Heart left ventricle (tissue), 16 donors: ENCODE results near the gene RNF32. TPM values are rescaled to one million over a fixed set of nuclear protein-coding genes. Genes with fewer than 3 reads are reported as not detected.

Experiments
- ATAC-seq, 4 donors: fragments of 200-7000 bp; cut with Tn5 transposase; one replicate each; pipeline ENCODE4 v1.9.1; 2020 to 2022; ENCODE audit warnings: moderate library complexity in 4 of 4, mild to moderate bottlenecking in 3 of 4, moderate number of reproducible peaks in 1 of 4
- DNase-seq, 5 donors: peaks; one replicate each; pipeline ENCODE4 v3.0.0-alpha.2; 2020
- H3K27ac ChIP-seq, 12 donors: fragments of 200-600 bp; sonication (generic) in 4 of 12; one replicate each; pipeline versions ENCODE4 v1.5.0 to v1.8.0; 2016 to 2022; ENCODE audit warnings: mild to moderate bottlenecking in 2 of 12
- H3K27me3 ChIP-seq, 9 donors: fragments of 200-600 bp; sonication (generic) in 2 of 9; one replicate each; pipeline versions ENCODE4 v1.5.1 to v1.8.0; 2016 to 2022; ENCODE audit warnings: mild to moderate bottlenecking in 3 of 9
- H3K36me3 ChIP-seq, 9 donors: fragments of 200-600 bp; sonication (generic) in 2 of 9; one replicate each; pipeline versions ENCODE4 v1.5.0 to v1.8.0; 2018 to 2022; ENCODE audit warnings: mild to moderate bottlenecking in 2 of 9
- H3K4me1 ChIP-seq, 12 donors: fragments of 200-600 bp; sonication (generic) in 4 of 12; one replicate each; pipeline versions ENCODE4 v1.5.0 to v1.8.0; 2016 to 2022; ENCODE audit warnings: mild to moderate bottlenecking in 3 of 12
- H3K4me3 ChIP-seq, 12 donors: fragments of 200-600 bp; sonication (generic) in 4 of 12; one replicate each; pipeline versions ENCODE4 v1.5.0 to v1.8.0; 2017 to 2022; ENCODE audit warnings: mild to moderate bottlenecking in 9 of 12, moderate library complexity in 4 of 12
- H3K9me3 ChIP-seq, 12 donors: fragments of 200-600 bp; sonication (generic) in 4 of 12; one replicate each; pipeline versions ENCODE4 v1.5.0 to v1.8.0; 2016 to 2022; ENCODE audit warnings: mild to moderate bottlenecking in 1 of 12
- POLR2A ChIP-seq, 2 donors: fragments of 450-650 bp; IDR thresholded peaks; one replicate each; pipeline ENCODE4 v1.6.1; 2017; ENCODE audit warnings: antibody characterized with exemption in 2 of 2, mild to moderate bottlenecking in 2 of 2, moderate library complexity in 2 of 2
- WGBS, 4 donors: extraction: QIAGEN DNeasy Blood & Tissue Kit in 2 of 4; methylation state at CpG; one replicate each; pipeline versions ENCODE4 v1.1.5 to v1.1.7; 2013 to 2018; 5-methylcytosine and 5-hydroxymethylcytosine counted together
- intact Hi-C, 10 donors: fragments of 100-400 bp; cut with DNase I; formaldehyde crosslinking; loops; one replicate each; pipeline versions ENCODE4 v1.11.1 to v1.14.2; 2022
- long read RNA-seq, 3 donors: library from polyadenylated mRNA; unstranded; transcript quantifications; one replicate each; pipeline ENCODE4 v2.0.0, GENCODE V29; 2020 to 2021
- polyA plus RNA-seq, 2 donors: library from polyadenylated mRNA; stranded (reverse); fragments of 200-250 nt; gene quantifications; one replicate each; pipeline ENCODE4 v1.2.3, GENCODE V29; 2013
- total RNA-seq, 9 donors: library from RNA; depleted of rRNA in 2 of 9; stranded (reverse); fragments of >200 nt in 2 of 9; fragmentation: NEBNext Ultra II Directional in 3 of 9; extraction: Animal tissue kit (Norgen Biotek cat#: 25700) in 3 of 9; gene quantifications; one replicate each; pipeline versions ENCODE4 v1.1.0 to v1.2.4, GENCODE V29; 2016 to 2023
- TF ChIP-seq, protein P1 (sequence below), 12 donors: fragments of 200-600 bp; sonication (generic) in 4 of 12; IDR thresholded peaks; one replicate each; pipeline versions ENCODE4 v1.5.0 to v1.8.0; 2018 to 2022; ENCODE audit warnings: antibody characterized with exemption in 12 of 12, mild to moderate bottlenecking in 5 of 12
- donor health status: ischemic (EF 13 %, LVEDD 7.1; RV severe dilation, severe dysfunction).
- donor health status: healthy with polysubstance abuse.
- donor health status: DM: no; HTN: yes; CAD: no.
- donor health status: DM: no; HTN: no; CAD: no.
- donor health status: ischemic (EF 25% LVEDD 6.9; RV normal size, moderate dysfunction).
- donor health status: ischemic (EF 25% LVEDD 5.7; RV mildly dilated, moderate dysfunction).
- donor health status: healthy.
- donor health status: DM: yes; HTN: yes; CAD: no.
- donor health status: ischemic (EF 35%, LVEDD 5.7; RV mildly dilated, moderate dysfunction).
- donor health status: nonischemic (EF 11% LVEDD 7.7; RV severe dilation, severe dysfunction).
- donor health status: DM: yes; HTN: yes; CAD: no.
- donor health status: PGD.
- donor health status: ischemic (EF 29% LVEDD 5.4; RV normal size, mild dysfunction).
- donor health status: nonischemic (EF 23%, LVEDD 6.1; RV moderate dilation, normal function).

Gene RNF32
- total RNA-seq = under 1 TPM in 5 of 9 donors, not detected in 4; 0.30 to 0.75 (median 0.35) TPM
- polyA plus RNA-seq = under 1 TPM; 0.19 TPM
- long read RNA-seq, donor 1 = 0 reads
- long read RNA-seq, donor 2 = 0 reads
- long read RNA-seq, donor 3, partial matches to known transcripts = 1 of 3 reads
- long read RNA-seq, donor 3, other reads (novel, unspliced or antisense) = 2 of 3 reads

DNA sequence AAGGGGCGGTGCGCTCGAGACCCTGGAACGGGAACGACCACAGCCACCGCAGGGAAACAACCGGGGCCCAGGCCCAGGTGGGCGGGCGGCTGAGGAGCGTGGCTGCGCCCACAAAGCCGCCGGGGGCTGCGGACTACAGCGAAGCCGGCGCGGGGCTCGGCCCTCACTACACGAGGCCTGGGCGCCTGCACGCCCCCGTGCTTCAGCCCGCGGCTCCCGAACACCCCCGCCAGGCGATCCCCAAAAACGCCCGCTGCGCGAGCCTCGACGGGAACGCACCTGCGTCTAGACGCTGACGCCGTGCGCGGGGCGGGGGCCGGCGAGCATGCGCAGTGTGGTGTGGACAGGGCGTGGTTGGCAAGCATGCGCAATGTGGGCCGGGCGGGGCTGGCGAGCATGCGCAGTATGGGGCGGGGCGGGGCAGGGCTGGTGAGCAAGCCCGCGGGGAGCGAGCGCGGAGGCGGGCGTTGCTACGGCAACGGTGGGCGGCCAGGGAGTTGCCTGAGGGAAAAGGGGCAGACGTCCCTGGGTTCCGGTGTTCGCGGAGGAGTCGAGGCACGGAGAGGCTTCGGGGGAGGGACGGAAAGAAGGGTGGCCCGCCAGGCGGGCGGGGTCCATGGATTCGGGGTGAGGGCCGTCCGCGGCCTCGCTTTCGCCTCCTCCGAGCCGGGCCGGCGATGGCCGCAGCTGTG lies at the start of gene RNF32:
Gene RNF32, plus strand, starts transcription at position 518 of the 692 bp plus-strand sequence. CDS start 3,104 bp downstream, outside the sequence.
- WGBS, 4 donors = 1 to 4% (median 2%) methylated on average over 48 to 85 of the region's 85 CpGs
- H3K36me3 ChIP-seq = no peaks in the 10 kb centered on the region
- DNase-seq = peak; percentile 93 to 98 (median 95)
- H3K4me1 ChIP-seq = peaks cover 0 to 21% (median 5%) of the 10 kb centered on the region in 12 donors
- intact Hi-C loops = no loop called here
- H3K27ac ChIP-seq = peak within 1 kb of the TSS in 11 of 12 donors; percentile 6 to 80 (median 59)
- H3K4me3 ChIP-seq = peak within 1 kb of the TSS; percentile 63 to 85 (median 79)
- peaks cover 0 to 9% (median 0%) of the 10 kb centered on the region in 9 donors for H3K27me3 ChIP-seq
- ATAC-seq = peak; percentile 97 to 99 (median 99)
- peaks cover 0 to 27% (median 0%) of the 10 kb centered on the region in 12 donors for H3K9me3 ChIP-seq
- TF ChIP-seq, protein P1, sequence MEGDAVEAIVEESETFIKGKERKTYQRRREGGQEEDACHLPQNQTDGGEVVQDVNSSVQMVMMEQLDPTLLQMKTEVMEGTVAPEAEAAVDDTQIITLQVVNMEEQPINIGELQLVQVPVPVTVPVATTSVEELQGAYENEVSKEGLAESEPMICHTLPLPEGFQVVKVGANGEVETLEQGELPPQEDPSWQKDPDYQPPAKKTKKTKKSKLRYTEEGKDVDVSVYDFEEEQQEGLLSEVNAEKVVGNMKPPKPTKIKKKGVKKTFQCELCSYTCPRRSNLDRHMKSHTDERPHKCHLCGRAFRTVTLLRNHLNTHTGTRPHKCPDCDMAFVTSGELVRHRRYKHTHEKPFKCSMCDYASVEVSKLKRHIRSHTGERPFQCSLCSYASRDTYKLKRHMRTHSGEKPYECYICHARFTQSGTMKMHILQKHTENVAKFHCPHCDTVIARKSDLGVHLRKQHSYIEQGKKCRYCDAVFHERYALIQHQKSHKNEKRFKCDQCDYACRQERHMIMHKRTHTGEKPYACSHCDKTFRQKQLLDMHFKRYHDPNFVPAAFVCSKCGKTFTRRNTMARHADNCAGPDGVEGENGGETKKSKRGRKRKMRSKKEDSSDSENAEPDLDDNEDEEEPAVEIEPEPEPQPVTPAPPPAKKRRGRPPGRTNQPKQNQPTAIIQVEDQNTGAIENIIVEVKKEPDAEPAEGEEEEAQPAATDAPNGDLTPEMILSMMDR (IDR thresholded peaks at IDR 0.05) = no peak
- TF ChIP-seq POLR2A (IDR thresholded peaks at IDR 0.05) = peak in 1 of 2 donors; percentile 61

DNA sequence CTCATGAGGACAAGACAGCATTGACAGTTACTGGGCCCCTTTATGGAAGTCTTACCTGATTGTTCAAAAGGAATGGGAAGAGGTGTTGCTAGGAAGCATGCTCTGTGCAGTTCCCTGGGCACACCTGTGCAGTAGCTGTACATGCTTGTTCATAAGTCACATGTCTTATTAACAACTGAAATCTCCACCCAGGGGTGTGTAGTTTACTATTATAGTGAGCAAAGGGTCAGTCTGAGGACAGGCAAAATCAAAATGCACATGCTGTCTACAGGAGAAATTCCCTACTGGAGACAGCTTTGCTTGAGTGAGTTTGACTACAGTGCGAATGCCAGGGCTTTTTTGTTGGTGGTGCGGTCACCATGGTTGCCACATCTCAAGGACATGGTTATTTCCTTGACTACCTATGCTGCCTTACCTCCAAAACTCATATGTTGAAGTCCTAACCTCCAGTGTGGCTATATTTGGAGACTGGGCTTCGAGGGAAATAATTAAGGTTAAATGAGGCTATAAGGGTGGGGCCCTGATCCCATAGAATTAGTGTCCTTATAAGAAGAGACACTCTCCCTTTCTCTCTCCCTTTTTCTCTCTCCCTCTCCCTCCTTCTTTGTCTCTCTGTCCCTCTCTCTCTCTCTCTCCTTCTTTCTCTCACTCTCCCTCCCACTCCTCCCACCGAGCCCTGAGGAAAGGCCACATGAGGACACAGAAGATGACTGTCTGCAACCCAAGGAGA lies 48.3 kb upstream of the RNF32 start:
- 79 to 84% (median 81%) methylated on average over 4 of the region's 4 CpGs for WGBS, 4 donors
- Histone ChIP-seq H3K4me3 (no peak overlapping the region), H3K4me1 (no peaks in the 10 kb centered on the region), H3K36me3 (no peaks in the 10 kb centered on the region), H3K27ac (no peak overlapping the region), H3K9me3 (peaks cover 0 to 33% (median 0%) of the 10 kb centered on the region in 12 donors), H3K27me3 (peaks cover 0 to 4% (median 0%) of the 10 kb centered on the region in 9 donors)
- ATAC-seq (no peak), DNase-seq (no peak)
- intact Hi-C loops = no loop called here
- TF ChIP-seq POLR2A (IDR thresholded peaks at IDR 0.05) = no peak
- TF ChIP-seq, protein P1 (IDR thresholded peaks at IDR 0.05) = no peak

DNA sequence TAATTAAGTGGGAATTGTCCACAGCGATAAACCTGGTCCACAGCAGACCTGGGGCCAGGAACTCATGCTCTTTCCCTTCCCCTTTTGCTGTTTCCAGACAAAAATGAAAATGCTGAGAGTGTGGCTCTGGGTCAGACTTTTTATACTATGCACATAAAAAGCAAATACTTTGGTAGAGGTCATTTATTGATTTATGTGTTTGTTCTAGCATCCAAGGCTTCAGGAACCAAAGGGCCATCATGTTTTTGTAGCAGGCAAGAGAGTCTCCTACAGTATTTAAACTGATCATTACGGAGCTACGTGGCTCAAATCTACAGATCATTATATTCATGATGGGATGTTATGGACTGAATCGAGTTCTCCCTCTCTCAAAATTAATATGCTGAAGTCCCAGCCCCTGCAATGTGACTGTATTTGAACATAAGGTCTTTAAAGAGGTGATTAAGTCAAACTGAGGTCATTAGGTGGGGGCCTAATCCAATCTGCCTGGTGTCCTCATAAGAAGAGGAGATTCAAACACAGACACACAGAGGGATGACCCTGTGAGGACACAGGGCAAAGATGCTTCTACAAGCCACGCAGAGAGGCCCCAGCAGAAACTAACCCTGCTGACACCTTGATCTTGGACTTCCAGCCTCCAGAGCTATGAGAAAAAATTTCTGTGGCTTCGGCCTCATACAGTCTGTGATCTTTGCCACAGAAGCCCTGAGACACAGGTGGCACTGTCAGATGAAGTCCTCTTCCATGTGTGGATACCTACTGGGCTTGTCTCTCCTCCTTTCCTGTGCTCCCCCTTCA lies 46.1 kb upstream of the RNF32 start:
- Histone ChIP-seq H3K27ac (no peak overlapping the region), H3K9me3 (peaks cover 0 to 32% (median 0%) of the 10 kb centered on the region in 12 donors), H3K4me3 (no peak overlapping the region), H3K27me3 (peaks cover 0 to 4% (median 0%) of the 10 kb centered on the region in 9 donors), H3K36me3 (no peaks in the 10 kb centered on the region), H3K4me1 (no peaks in the 10 kb centered on the region)
- WGBS, 4 donors = 83 to 89% (median 87%) methylated on average over 4 to 6 of the region's 6 CpGs
- no peak for DNase-seq
- TF ChIP-seq, protein P1 (IDR thresholded peaks at IDR 0.05) = no peak
- intact Hi-C loops = no loop called here
- no peak for ATAC-seq
